Subcutaneous abdominal adipose tissue (tissue), 5 donors: ENCODE measurements around the gene LILRB3.
"Not testable (repeated sequence)": the region's sequence is repeated elsewhere in the genome, so short reads cannot be mapped to it uniquely, and the experiment has no call there.

ENCODE experiments used
- H3K27ac ChIP-seq: one replicate; pipeline ENCODE4 v1.7.0; 2013; ENCODE audit warnings: low read depth, mild to moderate bottlenecking, inconsistent platforms, low read length, moderate library complexity
- H3K27me3 ChIP-seq, 5 donors: one replicate each; pipeline ENCODE4 v1.7.0; 2013; ENCODE audit warnings: low read length in 5 of 5, inconsistent platforms in 1 of 5; ENCODE audit not compliant: control insufficient read depth in 5 of 5, insufficient read depth in 4 of 5
- H3K36me3 ChIP-seq, 5 donors: one replicate each; pipeline ENCODE4 v1.7.0; 2013; ENCODE audit warnings: low read length in 5 of 5; ENCODE audit not compliant: control insufficient read depth in 5 of 5, insufficient read depth in 5 of 5
- H3K4me1 ChIP-seq, 5 donors: one replicate each; pipeline ENCODE4 v1.7.0; 2013; ENCODE audit warnings: low read length in 5 of 5, mild to moderate bottlenecking in 3 of 5, moderate library complexity in 1 of 5; ENCODE audit not compliant: control insufficient read depth in 5 of 5, insufficient read depth in 5 of 5
- H3K4me3 ChIP-seq, 5 donors: one replicate each; pipeline ENCODE4 v1.7.0; 2013; ENCODE audit warnings: low read length in 5 of 5, low read depth in 1 of 5
- H3K9ac ChIP-seq, 5 donors: one replicate each; pipeline ENCODE4 v1.7.0; 2013; ENCODE audit warnings: low read length in 5 of 5, mild to moderate bottlenecking in 4 of 5, moderate library complexity in 3 of 5
- H3K9me3 ChIP-seq, 5 donors: one replicate each; pipeline ENCODE4 v1.7.0; 2013; ENCODE audit warnings: low read length in 5 of 5; ENCODE audit not compliant: control insufficient read depth in 5 of 5
- donor health status: healthy.
- donor health status: healthy.
- donor health status: healthy.
- donor health status: healthy.
- donor health status: healthy.

The LILRB3 gene

DNA sequence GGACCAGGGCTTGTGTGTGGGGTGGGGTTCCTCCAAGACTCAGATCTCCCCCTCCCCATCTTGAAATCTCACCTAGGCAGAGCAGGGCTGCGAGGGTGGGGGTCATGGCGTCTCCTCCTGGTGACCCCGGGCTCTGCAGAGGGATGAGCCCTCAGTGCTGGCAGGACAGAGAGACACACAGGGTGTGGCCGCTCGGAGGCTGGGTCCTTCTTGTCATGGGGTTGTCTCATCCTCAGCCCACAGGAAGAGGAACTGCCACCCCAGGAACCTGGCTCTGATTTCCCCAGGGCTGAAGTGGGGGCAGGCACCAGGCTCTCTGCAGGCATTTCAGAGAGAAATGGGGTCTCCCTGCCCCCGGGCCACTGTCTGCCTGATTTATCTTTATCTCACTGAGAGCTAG lies 19.8 kb upstream of the LILRB3 start, which contains the start of gene LILRA6:
Gene LILRA6, minus strand, starts transcription at position 145 of the 400 bp plus-strand sequence.
- H3K9ac ChIP-seq, H3K9me3 ChIP-seq, H3K36me3 ChIP-seq, H3K27ac ChIP-seq, H3K4me1 ChIP-seq, H3K4me3 ChIP-seq: not testable (repeated sequence)
- peaks cover 0 to 12% (median 4%) of the 10 kb centered on the region in 5 donors for H3K27me3 ChIP-seq

DNA sequence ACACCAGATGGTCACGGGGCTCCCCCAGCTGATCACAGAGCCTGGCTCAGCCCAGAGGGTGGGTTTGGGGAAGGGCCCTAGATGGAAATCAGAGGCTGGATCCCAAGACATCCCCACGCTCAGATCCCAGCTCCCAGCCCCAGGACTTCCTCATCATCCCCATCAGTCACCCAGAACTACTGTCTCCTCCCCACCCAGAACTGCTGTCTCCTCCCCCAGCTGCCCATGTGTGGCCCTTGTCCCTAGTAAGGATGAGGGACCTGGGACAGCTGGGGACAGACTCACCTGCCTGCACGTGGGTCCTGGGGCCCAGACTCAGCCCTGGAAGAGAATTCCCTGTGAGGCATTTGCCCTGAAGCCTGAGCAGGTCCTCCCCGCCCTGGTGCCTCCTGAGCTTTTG lies 19.4 kb upstream of the LILRB3 start:
- H3K27ac ChIP-seq, H3K9me3 ChIP-seq, H3K9ac ChIP-seq, H3K4me3 ChIP-seq, H3K27me3 ChIP-seq, H3K36me3 ChIP-seq, H3K4me1 ChIP-seq: not testable (repeated sequence)

GRCh38 chr19:54240372-54241336 lies 17.8 kb upstream of the LILRB3 start:
- H3K4me3 ChIP-seq, H3K27ac ChIP-seq, H3K9me3 ChIP-seq, H3K9ac ChIP-seq, H3K4me1 ChIP-seq, H3K27me3 ChIP-seq, H3K36me3 ChIP-seq: not testable (repeated sequence)

- H3K9ac ChIP-seq, H3K27ac ChIP-seq, H3K4me1 ChIP-seq, H3K9me3 ChIP-seq, H3K4me3 ChIP-seq, H3K27me3 ChIP-seq, H3K36me3 ChIP-seq: not testable (repeated sequence)
Measured at GRCh38 chr19:54239491-54240371, 16.9 kb upstream of the LILRB3 start.

GRCh38 chr19:54233941-54234340 lies 11.1 kb upstream of the LILRB3 start:
- Histone ChIP-seq H3K27me3 (peaks cover 0 to 15% (median 9%) of the 10 kb centered on the region in 5 donors), H3K4me1 (peaks cover 0 to 2% (median 0%) of the 10 kb centered on the region in 5 donors), H3K9ac (no peak overlapping the region), H3K36me3 (no peaks in the 10 kb centered on the region), H3K4me3 (no peak overlapping the region), H3K27ac (no peak overlapping the region), H3K9me3 (peaks cover 0 to 2% (median 0%) of the 10 kb centered on the region in 5 donors)

DNA sequence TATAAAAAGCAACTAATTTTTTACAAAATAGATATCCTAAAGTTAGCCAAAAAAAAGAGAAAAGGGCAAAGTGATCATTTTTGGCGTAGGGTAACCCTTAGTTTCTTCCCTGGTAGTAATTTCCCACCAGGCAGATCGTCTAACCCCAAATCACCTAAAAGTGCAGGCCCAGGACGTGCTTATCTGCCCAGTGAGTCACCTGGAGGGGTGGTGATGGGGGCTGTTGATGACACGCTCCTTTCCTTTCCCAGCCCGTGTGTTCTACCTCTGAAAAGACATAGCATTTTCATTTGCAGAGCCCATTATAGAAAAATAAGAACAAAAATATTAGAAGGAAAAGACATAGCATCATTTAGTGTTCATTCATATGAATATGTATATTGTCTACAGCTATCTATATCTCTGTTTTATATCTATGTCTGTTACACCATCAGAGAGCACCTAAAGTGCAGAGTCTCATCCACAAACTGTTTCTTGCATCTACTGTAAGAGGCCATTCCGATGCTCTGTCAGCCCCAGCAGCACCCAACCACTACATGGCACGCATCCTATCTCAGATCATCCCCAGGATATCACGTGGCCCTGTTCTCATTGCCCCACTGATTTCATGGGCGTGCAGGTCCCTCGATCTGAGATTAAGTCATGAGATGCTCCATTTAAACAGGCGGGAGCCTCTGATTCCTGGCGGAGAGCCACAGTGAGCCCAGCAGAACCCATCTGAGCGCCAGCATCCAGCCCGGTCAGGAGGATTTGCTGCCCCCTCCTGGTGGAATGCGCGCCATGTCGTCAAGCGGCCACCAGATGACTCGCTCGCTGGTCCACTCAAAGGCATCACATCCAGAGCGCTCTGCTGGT lies 8.5 kb upstream of the LILRB3 start:
- Histone ChIP-seq H3K27ac (no peak overlapping the region), H3K4me1 (peaks cover 0 to 2% (median 0%) of the 10 kb centered on the region in 5 donors), H3K36me3 (no peaks in the 10 kb centered on the region), H3K9me3 (peaks cover 0 to 2% (median 0%) of the 10 kb centered on the region in 5 donors), H3K9ac (no peak overlapping the region), H3K4me3 (no peak overlapping the region), H3K27me3 (peaks cover 0 to 14% (median 9%) of the 10 kb centered on the region in 5 donors)

DNA sequence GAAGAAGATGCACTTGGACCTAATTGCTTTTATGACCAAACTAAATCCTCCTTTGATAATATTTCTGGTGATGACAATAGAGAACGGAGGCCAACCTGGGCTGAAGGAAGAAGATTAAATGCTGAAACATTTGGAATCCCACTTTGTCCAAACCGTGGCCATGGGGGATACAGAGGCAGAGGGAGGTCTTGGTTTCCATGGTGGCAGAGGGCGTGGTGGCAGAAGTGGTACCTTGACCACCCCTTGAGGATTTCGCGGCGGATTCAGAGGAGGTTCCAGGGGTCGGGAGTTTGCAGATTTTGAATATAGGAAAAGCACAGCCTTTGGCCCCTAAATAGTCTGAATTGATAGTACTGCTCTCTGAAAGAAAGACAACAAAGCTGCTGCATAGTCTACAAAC lies 7.2 kb upstream of the LILRB3 start:
- Histone ChIP-seq H3K27me3 (peaks cover 0 to 14% (median 9%) of the 10 kb centered on the region in 5 donors), H3K9me3 (peaks cover 0 to 2% (median 0%) of the 10 kb centered on the region in 5 donors), H3K4me1 (peaks cover 0 to 2% (median 0%) of the 10 kb centered on the region in 5 donors), H3K4me3 (no peak overlapping the region), H3K27ac (no peak overlapping the region), H3K36me3 (no peaks in the 10 kb centered on the region), H3K9ac (peak overlapping the region in 1 of 5 donors; percentile 7)

GRCh38 chr19:54229146-54229545 lies 6.3 kb upstream of the LILRB3 start:
- Histone ChIP-seq H3K27me3 (peaks cover 0 to 11% (median 9%) of the 10 kb centered on the region in 5 donors), H3K9me3 (no peaks in the 10 kb centered on the region), H3K27ac (no peak overlapping the region), H3K9ac (no peak overlapping the region), H3K36me3 (no peaks in the 10 kb centered on the region), H3K4me3 (no peak overlapping the region), H3K4me1 (peaks cover 0 to 2% (median 0%) of the 10 kb centered on the region in 5 donors)

DNA sequence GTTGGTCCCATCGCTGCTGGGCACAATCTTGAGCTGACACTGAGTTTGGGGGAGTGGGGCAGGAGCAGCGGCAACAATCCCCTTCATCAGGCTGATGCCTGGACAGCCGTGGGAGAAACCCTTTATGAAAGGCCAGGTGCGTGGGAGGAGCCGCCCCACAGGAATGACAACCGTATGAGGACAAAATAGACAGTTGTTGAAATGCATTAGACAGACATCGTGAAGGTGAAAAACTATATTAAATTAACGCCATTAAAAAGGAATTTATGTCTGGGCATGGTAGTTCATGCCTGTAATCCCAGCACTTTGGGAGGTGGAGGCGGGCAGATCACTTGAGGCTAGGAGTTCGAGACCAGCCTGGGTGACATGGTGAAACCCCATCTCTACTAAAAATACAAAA lies 1.8 kb upstream of the LILRB3 start:
- not testable (repeated sequence) for H3K9me3 ChIP-seq, H3K9ac ChIP-seq, H3K4me3 ChIP-seq, H3K36me3 ChIP-seq, H3K27me3 ChIP-seq, H3K27ac ChIP-seq, H3K4me1 ChIP-seq
